Inflammatory macrophage treated with lipopolysaccharide for 4 hours (primary cell): ENCODE results near the gene PRRX2.

Experiments used
- DNase-seq: peaks from one replicate; pipeline ENCODE4 v3.0.0-alpha.2; 2020

PRRX2 gene

DNA sequence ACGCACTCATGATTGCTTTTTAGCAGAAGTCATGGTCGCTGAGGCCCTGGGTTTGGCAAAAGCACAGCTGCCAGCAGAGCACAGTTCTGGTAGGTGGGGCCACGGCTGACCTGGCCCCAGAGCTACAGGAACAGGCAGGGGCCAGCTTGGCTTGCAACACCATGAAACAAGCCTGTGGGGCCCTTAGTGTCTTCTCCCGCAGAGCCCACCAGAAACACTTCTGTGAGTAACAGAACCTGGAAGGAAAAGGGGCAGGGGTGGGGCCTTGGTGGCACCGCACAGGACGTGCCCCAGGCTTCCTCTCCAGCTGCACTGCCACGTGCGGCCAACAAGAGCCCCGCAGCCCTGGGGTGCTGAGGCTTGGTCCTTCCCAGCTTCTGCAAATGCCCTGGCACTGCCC, 28.3 kb upstream of the PRRX2 start:
- no peak for DNase-seq

GRCh38 chr9:129637673-129638439, 27.6 kb upstream of the PRRX2 start:
- DNase-seq = peak; percentile 43

DNA sequence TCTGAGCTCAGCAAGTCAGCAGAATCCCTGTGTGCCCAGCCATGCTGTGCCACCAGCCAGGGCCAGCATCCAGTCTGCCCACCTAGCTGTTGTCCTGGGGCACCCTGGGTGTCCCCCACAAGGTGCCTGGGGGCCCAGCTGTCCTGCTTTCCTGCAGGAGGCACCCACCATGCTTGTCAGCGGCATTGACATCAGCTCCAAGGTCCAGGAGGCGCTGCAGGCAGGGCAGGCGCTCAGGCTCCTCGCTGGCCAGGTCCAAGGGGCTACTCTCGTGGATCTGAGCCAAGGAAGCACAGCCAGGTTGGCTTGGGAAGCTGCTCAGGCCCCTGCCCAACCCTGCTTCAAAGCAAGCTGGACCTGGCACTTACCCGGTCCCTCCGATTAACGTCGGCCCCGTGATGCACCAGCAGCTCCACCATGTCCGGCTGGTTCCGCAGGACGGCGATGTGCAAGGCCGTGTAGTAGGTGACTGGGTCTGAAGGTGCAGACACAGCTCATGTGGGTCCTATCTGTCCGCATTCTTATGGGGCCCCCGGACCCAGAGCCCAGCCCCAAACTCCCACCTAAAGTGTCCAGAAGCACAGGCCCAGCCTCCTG, 26.3 kb upstream of the PRRX2 start:
- DNase-seq = no peak

- DNase-seq = no peak
These were observed 25.7 kb upstream of the PRRX2 start for GRCh38 chr9:129639756-129640085.

DNA sequence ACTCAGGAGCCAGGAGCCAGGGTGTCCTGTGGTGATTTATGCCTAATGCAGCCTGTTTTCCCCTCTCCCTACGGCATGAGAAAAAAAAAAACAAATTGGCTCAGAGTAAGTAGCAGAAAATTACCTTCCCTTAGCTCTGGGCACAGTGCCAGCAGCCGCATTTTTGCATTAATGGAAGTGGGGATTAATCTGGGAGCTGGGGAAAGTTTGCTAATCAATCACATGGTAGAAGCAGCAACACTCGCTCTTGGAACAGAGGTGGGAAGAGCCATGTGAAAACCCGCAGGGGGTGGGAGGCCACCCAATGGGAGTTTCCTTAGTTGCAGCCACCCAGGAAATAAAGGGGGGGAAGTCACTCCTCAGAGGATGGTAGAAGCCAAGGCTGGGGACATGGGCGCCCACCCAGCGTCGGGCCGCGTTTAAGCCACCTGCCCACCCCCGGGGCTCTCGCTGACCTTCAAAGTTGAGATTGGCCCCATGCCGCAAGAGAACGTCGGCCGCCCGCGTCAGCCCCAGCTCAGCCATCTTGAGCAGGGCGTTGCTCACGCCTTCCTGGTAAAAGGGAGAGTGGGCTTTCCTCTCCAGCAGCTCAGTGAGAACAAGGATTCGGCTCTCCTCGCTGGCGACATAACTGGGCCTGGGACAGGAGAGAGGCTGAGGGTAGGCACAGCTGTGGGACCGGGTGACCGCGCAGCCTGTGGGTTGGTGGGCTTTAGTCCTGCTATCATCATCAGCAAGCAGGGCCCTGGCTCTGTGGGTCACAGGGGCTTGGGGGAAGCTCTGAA, 25.2 kb upstream of the PRRX2 start:
- DNase-seq = peak; percentile 67

GRCh38 chr9:129640871-129641749, 24.3 kb upstream of the PRRX2 start:
- DNase-seq = no peak

- DNase-seq = peak; percentile 98
These were observed 23.5 kb upstream of the PRRX2 start, which contains the start of gene ASB6 for GRCh38 chr9:129641750-129642585. ASB6 (minus strand) TSS chr9:129642151; CDS start chr9:129641999, 152 bp downstream.

GRCh38 chr9:129643706-129644105, 21.7 kb upstream of the PRRX2 start:
- no peak for DNase-seq

- no peak for DNase-seq
These were observed 21.1 kb upstream of the PRRX2 start for GRCh38 chr9:129644365-129644764.

DNA sequence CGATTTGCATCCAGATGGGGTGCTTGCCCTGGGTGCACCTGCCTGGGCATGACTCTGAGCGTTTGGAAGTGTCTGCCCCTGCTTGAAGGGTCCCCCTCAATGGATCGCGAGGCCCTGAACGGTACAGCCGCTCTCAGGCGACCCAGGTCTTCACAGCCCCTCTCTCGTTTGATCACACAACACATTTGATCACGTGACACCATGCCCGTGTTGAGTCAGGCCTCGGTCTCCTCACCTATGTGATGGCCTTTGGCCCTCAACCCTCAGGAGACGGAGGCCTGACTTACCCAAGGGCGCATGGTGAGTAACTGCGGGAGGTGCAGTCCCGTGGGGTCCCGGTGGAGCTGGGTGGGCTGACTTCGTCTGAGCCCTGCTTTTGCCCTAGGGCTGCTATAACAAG, 20.5 kb upstream of the PRRX2 start:
- DNase-seq = no peak

DNA sequence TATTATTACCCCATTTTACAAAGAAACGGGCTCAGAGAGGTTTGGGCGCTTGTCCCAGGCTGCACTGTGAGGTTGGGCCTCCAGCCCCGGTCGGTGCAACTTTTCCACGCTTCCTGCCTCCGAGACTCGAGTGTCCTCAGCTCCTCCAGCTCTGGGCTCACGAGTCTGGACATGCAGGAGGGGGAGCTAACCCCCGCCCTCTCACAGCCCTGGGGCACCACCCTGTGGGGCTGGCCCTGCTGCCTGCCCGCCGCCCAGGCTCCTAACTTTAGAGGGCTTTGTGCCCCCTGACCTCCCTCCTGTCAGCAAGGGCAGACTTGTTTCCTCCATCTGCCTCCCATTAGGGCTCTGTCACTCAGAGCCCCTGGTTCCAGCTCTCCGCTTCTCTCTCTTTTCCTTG, 19.2 kb upstream of the PRRX2 start:
- DNase-seq = no peak

DNA sequence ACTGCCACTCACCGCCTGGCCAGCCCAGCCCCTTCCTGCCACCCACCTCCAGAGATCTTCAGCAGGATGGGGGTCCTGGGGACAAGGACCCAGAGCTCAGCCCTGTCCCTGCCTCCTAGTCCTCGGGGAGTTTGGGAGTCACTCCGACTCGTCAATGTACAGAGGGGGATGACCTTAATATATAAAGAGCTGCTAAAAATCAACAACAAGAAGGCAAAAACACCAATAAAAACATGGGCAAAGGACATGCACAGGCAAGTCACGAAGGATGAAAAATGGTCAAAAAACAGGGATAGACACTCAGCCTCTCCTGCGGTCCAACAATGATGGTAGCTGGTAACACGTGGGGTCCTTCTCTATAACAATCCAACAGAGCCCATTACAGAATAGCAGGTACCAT, 18.8 kb upstream of the PRRX2 start:
- DNase-seq = no peak

DNA sequence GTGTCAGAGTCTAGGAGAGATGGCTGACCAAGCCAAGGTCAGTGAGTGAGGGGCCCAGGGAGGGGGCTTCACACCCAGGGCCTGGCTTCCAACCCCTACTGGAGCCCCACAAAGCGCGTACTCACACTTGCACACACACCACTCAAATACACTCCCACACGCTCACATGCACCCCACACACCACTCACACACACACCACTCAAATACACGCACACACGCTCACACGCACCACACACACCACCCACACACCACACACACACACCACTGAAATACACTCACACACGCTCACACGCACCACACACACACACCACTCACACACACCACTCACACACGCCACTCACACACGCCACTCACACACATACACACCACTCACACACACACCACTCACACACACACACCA, 17.8 kb upstream of the PRRX2 start:
- DNase-seq = no peak

GRCh38 chr9:129648092-129648763, 17.2 kb upstream of the PRRX2 start:
- no peak for DNase-seq

GRCh38 chr9:129648764-129649115, 16.7 kb upstream of the PRRX2 start:
- DNase-seq = no peak

- no peak for DNase-seq
These were observed 15.4 kb upstream of the PRRX2 start for GRCh38 chr9:129649726-129650679.

- no peak for DNase-seq
These were observed 14.7 kb upstream of the PRRX2 start for GRCh38 chr9:129650680-129651235.

- DNase-seq = no peak
These were observed 11.5 kb upstream of the PRRX2 start for GRCh38 chr9:129653823-129654553.

GRCh38 chr9:129654554-129655040, 10.8 kb upstream of the PRRX2 start:
- no peak for DNase-seq
